GM21526 (cell line): ENCODE results near the gene TMPRSS7.

Experiments
- ATAC-seq: cut with Tn5 transposase; IDR thresholded peaks from one replicate; pipeline ENCODE4 v1.9.1; 2021; ENCODE audit warnings: moderate library complexity; ENCODE audit not compliant: unreplicated experiment, low FRiP score

The TMPRSS7 gene

DNA sequence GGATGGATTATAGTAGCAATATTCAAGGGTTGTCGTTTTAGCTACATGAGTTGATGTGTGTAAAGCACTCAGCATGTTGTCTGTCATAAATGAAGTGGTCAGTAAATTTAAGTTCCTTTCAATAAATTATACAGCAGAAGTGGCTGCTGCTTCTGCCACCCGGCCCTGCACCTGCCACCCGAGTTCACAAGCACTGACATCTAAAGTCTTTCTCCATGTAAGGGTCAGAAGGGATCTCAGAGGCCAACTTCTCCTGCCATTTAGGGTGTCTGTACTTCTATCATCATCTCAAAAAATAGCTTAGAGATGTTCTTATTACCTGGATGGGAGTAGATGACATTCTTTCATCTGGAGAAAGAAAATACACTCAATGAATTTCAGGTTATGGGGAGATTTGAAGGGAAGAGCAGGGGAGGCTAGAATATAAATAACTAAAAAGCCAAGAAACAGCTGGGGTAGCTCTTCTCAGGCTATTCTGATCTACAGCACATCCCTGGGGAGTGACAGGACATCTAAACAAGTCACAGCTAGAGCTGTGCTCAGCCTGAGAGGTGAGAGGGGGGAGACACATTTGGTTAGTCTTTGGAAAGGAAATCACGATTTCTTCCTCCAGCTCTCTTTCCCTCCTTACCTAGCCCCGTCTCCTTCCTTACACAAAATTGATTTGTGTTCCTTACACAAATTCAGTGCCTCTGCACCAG, 90.5 kb downstream of the TMPRSS7 start:
- no peak for ATAC-seq

DNA sequence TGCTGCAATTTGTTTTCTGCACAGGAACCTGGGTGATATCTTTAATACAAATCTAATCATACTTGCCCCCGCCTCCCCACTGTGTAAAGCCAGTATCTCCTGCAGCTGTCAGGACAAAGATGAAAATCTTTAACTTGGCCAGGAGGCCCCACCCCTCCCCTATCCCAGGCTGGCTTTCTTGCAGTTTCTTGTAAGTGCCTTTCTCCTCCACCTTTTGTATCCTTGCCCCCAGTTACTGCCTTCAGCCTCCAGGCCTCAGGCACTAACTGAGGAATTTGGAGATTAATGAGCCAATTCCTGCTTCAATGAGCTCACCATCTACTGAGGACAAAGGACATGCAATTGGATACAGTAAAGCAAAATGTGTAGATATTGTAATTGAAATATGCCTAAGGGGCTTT, 92.0 kb downstream of the TMPRSS7 start:
- no peak for ATAC-seq

DNA sequence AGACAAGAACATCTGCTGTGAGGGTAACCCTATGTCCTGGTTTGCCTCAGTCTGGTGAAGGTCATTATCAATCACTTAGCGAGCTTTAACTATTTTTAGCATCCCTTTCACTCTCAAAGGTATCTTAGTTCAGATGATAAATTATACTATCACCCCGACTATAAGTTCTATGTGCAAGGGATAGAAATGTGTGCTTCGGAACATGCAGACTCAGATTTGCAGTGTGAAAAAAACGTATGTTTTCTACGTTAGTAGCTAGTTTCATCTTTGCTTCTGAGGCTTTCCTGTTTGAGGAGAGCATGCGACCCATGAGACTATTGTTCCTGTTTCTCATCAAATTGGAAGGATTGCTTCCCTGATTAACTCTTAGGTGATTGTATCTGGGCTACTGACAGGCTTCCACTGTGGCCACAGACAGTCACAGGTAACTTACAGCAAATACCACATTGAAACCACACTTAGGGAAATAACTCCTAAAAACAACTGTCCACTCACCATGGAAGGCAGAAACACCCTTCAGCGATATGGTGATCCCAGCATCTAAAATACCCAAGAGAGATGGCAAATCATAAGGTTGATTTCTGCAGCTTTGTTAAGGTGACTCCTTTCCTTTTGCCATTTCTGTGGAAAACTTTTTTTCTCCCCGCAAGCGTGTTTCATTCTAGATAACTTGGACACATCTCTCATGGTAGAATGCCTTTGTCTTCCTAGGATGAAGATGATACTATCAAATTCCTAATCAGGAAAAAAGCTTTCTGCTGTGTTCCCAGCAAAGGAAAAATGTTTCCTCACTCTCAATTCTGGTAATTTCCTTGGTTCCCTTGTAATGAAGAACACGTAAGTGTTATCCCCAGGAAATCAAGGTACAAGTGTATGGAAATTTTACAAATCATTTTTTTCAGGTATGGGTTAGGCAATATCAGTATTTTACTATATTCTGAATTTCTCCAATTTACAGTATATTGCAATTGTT, 93.3 kb downstream of the TMPRSS7 start:
- no peak for ATAC-seq

DNA sequence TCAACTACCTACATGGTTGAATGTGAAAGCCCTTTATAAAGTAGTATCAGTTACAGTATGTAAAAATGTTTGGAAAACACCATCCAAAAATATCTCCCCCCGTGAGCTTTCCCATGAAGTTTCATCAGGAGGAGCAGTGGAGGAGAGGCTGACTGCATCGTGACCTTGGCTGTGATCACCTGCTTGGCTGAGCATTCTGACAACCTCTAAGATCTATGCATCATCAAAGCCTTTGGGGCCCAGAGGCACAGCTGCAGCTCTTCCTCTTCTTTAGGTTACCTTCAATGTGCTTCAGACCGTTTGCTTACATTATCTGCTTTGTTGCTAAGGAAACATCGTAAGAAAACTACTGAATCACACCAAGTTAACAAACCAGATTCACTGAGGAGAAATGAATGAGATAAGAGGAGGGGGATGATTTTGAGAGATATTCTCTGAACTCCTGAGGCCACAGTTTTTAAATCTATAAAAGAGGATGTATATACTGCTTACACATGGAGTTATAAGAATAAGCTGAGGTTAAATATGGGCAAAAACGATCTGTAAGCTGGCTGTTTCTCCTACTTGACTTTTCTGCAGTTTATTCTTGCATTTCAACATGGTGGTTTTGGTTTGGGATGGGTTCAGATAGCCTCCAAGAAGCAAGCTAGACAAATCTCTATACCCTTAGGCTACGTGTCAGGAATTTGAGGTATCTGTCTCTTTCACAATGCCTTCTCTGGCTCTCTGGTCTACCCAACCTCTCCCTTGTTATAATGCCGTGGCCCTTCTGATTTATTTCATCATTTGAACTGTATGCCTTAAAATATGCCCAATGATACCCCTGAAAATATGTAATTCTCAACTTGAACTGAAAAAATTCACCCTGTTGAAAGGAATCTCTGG, 94.5 kb downstream of the TMPRSS7 start:
- peak; percentile 56 for ATAC-seq

- ATAC-seq, result no peak
Measured at GRCh38 chr3:112129925-112130637, 95.5 kb downstream of the TMPRSS7 start.

DNA sequence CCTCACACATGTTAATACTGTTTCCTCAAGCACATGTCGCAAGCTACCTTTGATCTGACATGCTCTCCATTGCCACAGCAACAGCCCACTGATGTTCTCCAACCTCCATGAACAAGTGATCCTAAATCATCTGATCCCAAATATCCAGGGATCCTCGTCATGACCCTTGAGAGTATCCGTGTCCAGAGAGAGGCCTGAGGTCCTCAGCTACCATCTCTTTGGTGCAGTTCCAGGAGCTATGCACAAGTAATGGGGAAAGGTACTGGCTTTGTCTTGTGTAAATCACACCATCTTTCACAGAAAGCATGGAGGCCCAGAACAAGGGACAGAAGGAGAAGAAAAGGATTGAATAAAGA, 96.1 kb downstream of the TMPRSS7 start:
- ATAC-seq, result no peak
